H1 (cell line): ENCODE results near the gene KCNQ1OT1. TPM values are rescaled to one million over a fixed set of nuclear protein-coding genes. Genes with fewer than 3 reads are reported as not detected.

Source experiments
- KDM5A ChIP-seq: fragments of 200-600 bp; IDR thresholded peaks from 2 replicates; pipeline ENCODE4 v1.7.1; 2012; ENCODE audit warnings: mild to moderate bottlenecking, low read length, inconsistent platforms, mixed read lengths
- PHF8 ChIP-seq: fragments of 200-600 bp; sonication (generic); conservative IDR thresholded peaks from 2 replicates; pipeline ENCODE4 v1.7.1; 2012; ENCODE audit warnings: low read depth, mild to moderate bottlenecking, inconsistent platforms, low read length, moderate library complexity
- SIN3A ChIP-seq, 2 experiments: IDR thresholded peaks in 1 of 2; conservative IDR thresholded peaks in 1 of 2; 2 replicates each; pipeline ENCODE4 v1.6.1; 2011 to 2012; ENCODE audit warnings: low read length in 2 of 2, improper control_type of control experiment in 1 of 2, low read depth in 1 of 2, mild to moderate bottlenecking in 1 of 2
- USF2 ChIP-seq: IDR thresholded peaks from 2 replicates; pipeline ENCODE4 v1.6.1; 2011; ENCODE audit warnings: low read length, improper control_type of control experiment
- polyA plus RNA-seq, 7 experiments: library from polyadenylated mRNA; depleted of rRNA in 3 of 7; stranded (reverse) in 5 of 7; unstranded in 2 of 7; fragments of >200 nt in 5 of 7; fragments of 200-250 nt in 2 of 7; gene quantifications; 1 replicate in 5 of 7; 2 replicates in 1 of 7; 4 replicates in 1 of 7; pipeline versions ENCODE4 v1.2.1 to v1.2.3, GENCODE V29; 2011 to 2013; ENCODE audit warnings: missing spikeins in 2 of 7, mixed read lengths in 2 of 7
- total RNA-seq: library from RNA; stranded (reverse); fragmentation: NEBNext Ultra II Directional; extraction: Animal tissue kit (Norgen Biotek cat#: 25700); gene quantifications from 2 replicates; pipeline ENCODE4 v1.2.1, GENCODE V29; 2021

KCNQ1OT1 gene
- total and polyA plus RNA-seq, 2 of the 8 experiments (the other 6 are each of a cell fraction or from before 2014, with no cell fraction given) = 0.21 to 1.2 TPM

- no peak for TF ChIP-seq KDM5A
- TF ChIP-seq PHF8 = no peak
- TF ChIP-seq SIN3A (conservative IDR thresholded peaks at IDR 0.05 in 1 of 2, IDR thresholded peaks at IDR 0.05 in 1 of 2; ENCODE audit: low read depth in 1 of 2, low read length in 2 of 2) = no peak
- TF ChIP-seq USF2 = no peak
- TF ChIP-seq, all 59 proteins: peak for 0
Observed at GRCh38 chr11:2570211-2570811, 129.5 kb downstream of the KCNQ1OT1 start (continued).
